HepG2 (cell line): Measurements from ENCODE around the gene STX10. TPM values are rescaled to one million over a fixed set of nuclear protein-coding genes. Genes with fewer than 3 reads are reported as not detected.
A peak's percentile ranks its signal among the peaks of the same experiment; 100 is the strongest.

ENCODE experiments used
- ELF1 ChIP-seq: sonication (generic); formaldehyde crosslinking; IDR thresholded peaks from 2 replicates; pipeline ENCODE4 v1.4.0; 2020; ENCODE audit warnings: missing genetic modification reagents
- MLXIP ChIP-seq: sonication (generic); formaldehyde crosslinking; IDR thresholded peaks from 2 replicates; pipeline ENCODE4 v1.9.0; 2021; ENCODE audit warnings: missing genetic modification reagents, borderline replicate concordance
- NR2F6 ChIP-seq, 2 experiments: IDR thresholded peaks; 2 replicates each; pipeline ENCODE4 v1.6.1; 2016; ENCODE audit warnings: antibody characterized with exemption in 1 of 2, mild to moderate bottlenecking in 1 of 2
- SP5 ChIP-seq: IDR thresholded peaks from 2 replicates; pipeline ENCODE4 v1.6.1; 2016; ENCODE audit warnings: low read depth, borderline replicate concordance
- TBL1XR1 ChIP-seq: fragments of 150-350 bp; IDR thresholded peaks from 2 replicates; pipeline ENCODE4 v1.6.1; 2014; ENCODE audit warnings: borderline replicate concordance, low read length; ENCODE audit not compliant: partially characterized antibody
- U2AF1 ChIP-seq: fragments of 200-400 bp; formaldehyde crosslinking; optimal IDR thresholded peaks from 2 replicates; pipeline ENCODE3; 2017; ENCODE audit warnings: mild to moderate bottlenecking, low read depth, low read length
- ZBTB26 ChIP-seq: IDR thresholded peaks from 2 replicates; pipeline ENCODE4 v1.6.1; 2016; ENCODE audit warnings: missing compliant biosample characterization, missing genetic modification reagents, borderline replicate concordance
- ZNF121 ChIP-seq: sonication (generic); formaldehyde crosslinking; IDR thresholded peaks from 2 replicates; pipeline ENCODE4 v1.5.0; 2020; ENCODE audit warnings: mild to moderate bottlenecking, missing genetic modification reagents
- ZNF20 ChIP-seq: sonication (generic); formaldehyde crosslinking; IDR thresholded peaks from 2 replicates; pipeline ENCODE4 v1.4.0; 2020; ENCODE audit warnings: mild to moderate bottlenecking, moderate library complexity, missing genetic modification reagents
- ZNF460 ChIP-seq: sonication (generic); formaldehyde crosslinking; IDR thresholded peaks from 2 replicates; pipeline ENCODE4 v1.5.1; 2020; ENCODE audit warnings: missing genetic modification reagents, mild to moderate bottlenecking, borderline replicate concordance
- ZNF724P ChIP-seq: sonication (generic); formaldehyde crosslinking; IDR thresholded peaks from 2 replicates; pipeline ENCODE4 v1.8.0; 2022; ENCODE audit warnings: missing genetic modification reagents, borderline replicate concordance
- ZSCAN12 ChIP-seq: sonication (generic); formaldehyde crosslinking; IDR thresholded peaks from 2 replicates; pipeline ENCODE4 v1.9.0; 2021; ENCODE audit warnings: mild to moderate bottlenecking, missing genetic modification reagents
- polyA plus RNA-seq, 8 experiments: library from polyadenylated mRNA; depleted of rRNA in 3 of 8; stranded (reverse) in 7 of 8; unstranded in 1 of 8; fragments of >200 nt; fragmentation: Illumina TruSeq in 4 of 8; extraction: Trizol in 4 of 8; gene quantifications; 2 replicates each; pipeline versions ENCODE4 v1.2.1 to v1.2.3, GENCODE V29; 2011 to 2016; ENCODE audit warnings: low read depth in 4 of 8, missing spikeins in 1 of 8, mixed read lengths in 1 of 8; ENCODE audit not compliant: insufficient read depth in 1 of 8
- total RNA-seq, 5 experiments: library from RNA; depleted of rRNA; stranded (reverse); fragments of >200 nt; fragmentation: Illumina TruSeq; extraction: Trizol; gene quantifications; 2 replicates each; pipeline ENCODE4 v1.2.3, GENCODE V29; 2016; ENCODE audit warnings: low read depth in 1 of 5
- TF ChIP-seq, protein P1 (sequence below): sonication (generic); formaldehyde crosslinking; IDR thresholded peaks from 2 replicates; pipeline ENCODE4 v1.4.0; 2020; ENCODE audit warnings: missing genetic modification reagents, borderline replicate concordance
- TF ChIP-seq, protein P2 (sequence below): sonication (generic); formaldehyde crosslinking; IDR thresholded peaks from 2 replicates; pipeline ENCODE4 v1.4.0; 2020; ENCODE audit warnings: missing genetic modification reagents, low read depth, mild to moderate bottlenecking, borderline replicate concordance
- TF ChIP-seq, protein P3 (sequence below): sonication (generic); formaldehyde crosslinking; IDR thresholded peaks from 2 replicates; pipeline ENCODE4 v1.8.0; 2022; ENCODE audit warnings: missing genetic modification reagents, mild to moderate bottlenecking, inconsistent platforms, borderline replicate concordance

The STX10 gene
- total and polyA plus RNA-seq, 2 of the 13 experiments (the other 11 are each of a cell fraction or from before 2014, with no cell fraction given): 47.9 to 66.4 TPM

GRCh38 chr19:13150187-13150930 lies at the start of gene STX10, which contains the start of gene IER2 (continued):
- TF ChIP-seq, protein P1, sequence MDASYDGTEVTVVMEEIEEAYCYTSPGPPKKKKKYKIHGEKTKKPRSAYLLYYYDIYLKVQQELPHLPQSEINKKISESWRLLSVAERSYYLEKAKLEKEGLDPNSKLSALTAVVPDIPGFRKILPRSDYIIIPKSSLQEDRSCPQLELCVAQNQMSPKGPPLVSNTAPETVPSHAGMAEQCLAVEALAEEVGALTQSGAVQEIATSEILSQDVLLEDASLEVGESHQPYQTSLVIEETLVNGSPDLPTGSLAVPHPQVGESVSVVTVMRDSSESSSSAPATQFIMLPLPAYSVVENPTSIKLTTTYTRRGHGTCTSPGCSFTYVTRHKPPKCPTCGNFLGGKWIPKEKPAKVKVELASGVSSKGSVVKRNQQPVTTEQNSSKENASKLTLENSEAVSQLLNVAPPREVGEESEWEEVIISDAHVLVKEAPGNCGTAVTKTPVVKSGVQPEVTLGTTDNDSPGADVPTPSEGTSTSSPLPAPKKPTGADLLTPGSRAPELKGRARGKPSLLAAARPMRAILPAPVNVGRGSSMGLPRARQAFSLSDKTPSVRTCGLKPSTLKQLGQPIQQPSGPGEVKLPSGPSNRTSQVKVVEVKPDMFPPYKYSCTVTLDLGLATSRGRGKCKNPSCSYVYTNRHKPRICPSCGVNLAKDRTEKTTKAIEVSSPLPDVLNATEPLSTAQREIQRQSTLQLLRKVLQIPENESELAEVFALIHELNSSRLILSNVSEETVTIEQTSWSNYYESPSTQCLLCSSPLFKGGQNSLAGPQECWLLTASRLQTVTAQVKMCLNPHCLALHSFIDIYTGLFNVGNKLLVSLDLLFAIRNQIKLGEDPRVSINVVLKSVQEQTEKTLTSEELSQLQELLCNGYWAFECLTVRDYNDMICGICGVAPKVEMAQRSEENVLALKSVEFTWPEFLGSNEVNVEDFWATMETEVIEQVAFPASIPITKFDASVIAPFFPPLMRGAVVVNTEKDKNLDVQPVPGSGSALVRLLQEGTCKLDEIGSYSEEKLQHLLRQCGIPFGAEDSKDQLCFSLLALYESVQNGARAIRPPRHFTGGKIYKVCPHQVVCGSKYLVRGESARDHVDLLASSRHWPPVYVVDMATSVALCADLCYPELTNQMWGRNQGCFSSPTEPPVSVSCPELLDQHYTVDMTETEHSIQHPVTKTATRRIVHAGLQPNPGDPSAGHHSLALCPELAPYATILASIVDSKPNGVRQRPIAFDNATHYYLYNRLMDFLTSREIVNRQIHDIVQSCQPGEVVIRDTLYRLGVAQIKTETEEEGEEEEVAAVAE (CRISPR knock-in tag): peak; percentile 54; the same call in 1 of the 2 replicates
- TF ChIP-seq NR2F6 (IDR thresholded peaks at IDR 0.05): peak; percentile 54
- TF ChIP-seq NR2F6 (CRISPR knock-in tag; IDR thresholded peaks at IDR 0.05): peak; percentile 86
- no peak for TF ChIP-seq ZSCAN12 (CRISPR knock-in tag)
- TF ChIP-seq, protein P2, sequence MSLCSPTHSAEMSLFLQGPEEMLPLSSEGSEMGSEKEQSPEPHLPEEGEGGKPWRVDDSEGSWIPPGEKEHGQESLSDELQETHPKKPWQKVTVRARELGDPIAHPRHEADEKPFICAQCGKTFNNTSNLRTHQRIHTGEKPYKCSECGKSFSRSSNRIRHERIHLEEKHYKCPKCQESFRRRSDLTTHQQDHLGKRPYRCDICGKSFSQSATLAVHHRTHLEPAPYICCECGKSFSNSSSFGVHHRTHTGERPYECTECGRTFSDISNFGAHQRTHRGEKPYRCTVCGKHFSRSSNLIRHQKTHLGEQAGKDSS (CRISPR knock-in tag): peak; percentile 75
- TF ChIP-seq, protein P3, sequence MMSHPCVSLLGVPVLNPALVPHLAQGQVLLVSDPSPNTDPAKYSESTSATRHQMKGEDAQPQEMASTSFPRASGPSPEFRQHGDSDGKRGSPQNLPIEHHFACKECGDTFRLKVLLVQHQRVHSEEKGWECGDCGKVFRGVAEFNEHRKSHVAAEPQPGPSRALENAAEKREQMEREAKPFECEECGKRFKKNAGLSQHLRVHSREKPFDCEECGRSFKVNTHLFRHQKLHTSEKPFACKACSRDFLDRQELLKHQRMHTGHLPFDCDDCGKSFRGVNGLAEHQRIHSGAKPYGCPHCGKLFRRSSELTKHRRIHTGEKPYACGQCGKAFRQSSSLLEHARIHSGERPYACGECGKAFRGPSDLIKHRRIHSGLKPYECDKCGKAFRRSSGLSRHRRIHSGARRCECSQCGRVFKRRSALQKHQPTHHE (CRISPR knock-in tag): no peak
- TF ChIP-seq ZNF20 (CRISPR knock-in tag): no peak
- no peak for TF ChIP-seq ZNF724P (CRISPR knock-in tag)
- TF ChIP-seq ZNF460 (CRISPR knock-in tag): 0 out of 2 replicates have a peak, but pooled peaks have one; percentile 20
- peak; percentile 45; the same call in 1 of the 2 replicates for TF ChIP-seq ZNF121
- TF ChIP-seq SP5 (CRISPR knock-in tag): peak; percentile 92
- TF ChIP-seq TBL1XR1: peak; percentile 45
- TF ChIP-seq ZBTB26 (CRISPR knock-in tag): no peak
- peak; percentile 96 for TF ChIP-seq ELF1 (CRISPR knock-in tag)
- TF ChIP-seq MLXIP (CRISPR knock-in tag): no peak
- peak; percentile 92 for TF ChIP-seq U2AF1
